Stimulated activated memory B cell treated with anti-CD40 and anti-IgM and Interleukin-4, amounts not matched to agents 10 μg/mL and 1 μg/mL and 100 μg/mL, for 72 hours (primary cell): Measurements from ENCODE around the gene GH1.

Source experiments
- ATAC-seq: fragments of 150-1000 bp; cut with Tn5 transposase; 2 replicates; pipeline ENCODE4 v1.10.0; 2021
- H3K27ac Mint-ChIP-seq: one replicate; pipeline ENCODE4 v1.8.0; 2022; ENCODE audit warnings: mild to moderate bottlenecking, mixed read lengths
- H3K27me3 Mint-ChIP-seq: one replicate; pipeline ENCODE4 v1.8.0; 2022; ENCODE audit warnings: mixed read lengths
- H3K36me3 Mint-ChIP-seq: one replicate; pipeline ENCODE4 v1.8.0; 2022; ENCODE audit warnings: mixed read lengths
- H3K4me1 Mint-ChIP-seq: one replicate; pipeline ENCODE4 v1.8.0; 2022; ENCODE audit warnings: mixed read lengths
- H3K4me3 Mint-ChIP-seq: one replicate; pipeline ENCODE4 v1.8.0; 2022; ENCODE audit warnings: mild to moderate bottlenecking, moderate library complexity, mixed read lengths
- H3K9me3 Mint-ChIP-seq: one replicate; pipeline ENCODE4 v1.8.0; 2022; ENCODE audit warnings: mixed read lengths

Gene GH1

DNA sequence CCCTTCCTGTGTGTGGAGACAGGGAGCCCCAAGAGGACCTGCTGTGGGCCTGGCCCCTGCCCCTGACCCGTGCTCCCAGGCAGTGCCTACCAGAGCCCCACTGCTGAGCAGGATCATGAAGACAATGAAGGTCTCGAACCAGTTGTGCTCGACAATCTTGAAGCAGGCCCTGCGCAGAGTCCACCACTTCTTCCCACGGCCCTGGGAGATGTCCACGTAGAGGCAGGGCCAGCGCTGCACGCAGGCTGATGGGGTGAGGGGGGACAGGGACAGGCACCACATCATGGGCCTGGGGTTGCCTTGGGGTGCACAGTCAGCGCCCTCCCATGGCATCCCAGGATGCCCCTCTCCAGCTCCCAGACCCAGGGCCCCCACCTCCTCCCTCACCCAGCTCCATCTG lies 29.9 kb upstream of the GH1 start:
- Mint-ChIP-seq H3K27me3 (no peaks in the 10 kb centered on the region), H3K4me3 (no peak overlapping the region), H3K4me1 (peaks cover 70% of the 10 kb centered on the region), H3K36me3 (no peaks in the 10 kb centered on the region), H3K27ac (peak overlapping the region; percentile 12), H3K9me3 (no peaks in the 10 kb centered on the region)
- ATAC-seq, result no peak

DNA sequence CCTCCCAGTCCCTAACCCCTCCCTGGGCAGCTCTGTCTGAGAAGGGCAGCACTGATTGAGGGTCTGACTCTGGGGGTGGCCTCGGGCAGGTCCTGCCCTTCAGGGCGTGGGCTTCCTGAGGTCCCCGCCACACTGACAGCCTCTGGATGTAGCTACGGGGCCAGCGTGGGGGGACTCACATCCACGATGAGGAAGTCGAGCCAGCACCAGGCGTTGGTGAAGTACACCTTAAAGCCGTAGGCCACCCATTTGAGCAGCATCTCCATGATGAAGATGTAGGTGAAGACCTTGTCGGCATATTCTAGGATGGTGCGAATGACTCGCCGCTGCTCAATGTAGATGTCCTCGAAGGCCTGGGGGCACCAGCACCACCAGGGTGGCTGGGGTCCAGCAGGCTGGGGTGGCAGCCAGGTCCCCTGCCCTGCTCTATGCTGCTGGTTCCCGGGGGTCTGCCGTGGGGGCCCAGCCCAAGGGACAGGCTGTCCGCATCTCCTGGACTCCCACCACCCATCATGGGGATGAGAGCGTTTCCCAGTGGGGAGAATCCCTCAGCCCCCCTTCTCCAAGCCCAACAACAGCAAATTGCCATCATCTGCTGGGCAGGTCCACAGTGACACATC lies 29.2 kb upstream of the GH1 start:
- no peak overlapping the region for H3K4me3 Mint-ChIP-seq
- no peaks in the 10 kb centered on the region for H3K27me3 Mint-ChIP-seq
- peaks cover 2% of the 10 kb centered on the region for H3K36me3 Mint-ChIP-seq
- H3K4me1 Mint-ChIP-seq, result peaks cover 70% of the 10 kb centered on the region
- no peak for ATAC-seq
- no peaks in the 10 kb centered on the region for H3K9me3 Mint-ChIP-seq
- peak overlapping the region; percentile 94 for H3K27ac Mint-ChIP-seq

DNA sequence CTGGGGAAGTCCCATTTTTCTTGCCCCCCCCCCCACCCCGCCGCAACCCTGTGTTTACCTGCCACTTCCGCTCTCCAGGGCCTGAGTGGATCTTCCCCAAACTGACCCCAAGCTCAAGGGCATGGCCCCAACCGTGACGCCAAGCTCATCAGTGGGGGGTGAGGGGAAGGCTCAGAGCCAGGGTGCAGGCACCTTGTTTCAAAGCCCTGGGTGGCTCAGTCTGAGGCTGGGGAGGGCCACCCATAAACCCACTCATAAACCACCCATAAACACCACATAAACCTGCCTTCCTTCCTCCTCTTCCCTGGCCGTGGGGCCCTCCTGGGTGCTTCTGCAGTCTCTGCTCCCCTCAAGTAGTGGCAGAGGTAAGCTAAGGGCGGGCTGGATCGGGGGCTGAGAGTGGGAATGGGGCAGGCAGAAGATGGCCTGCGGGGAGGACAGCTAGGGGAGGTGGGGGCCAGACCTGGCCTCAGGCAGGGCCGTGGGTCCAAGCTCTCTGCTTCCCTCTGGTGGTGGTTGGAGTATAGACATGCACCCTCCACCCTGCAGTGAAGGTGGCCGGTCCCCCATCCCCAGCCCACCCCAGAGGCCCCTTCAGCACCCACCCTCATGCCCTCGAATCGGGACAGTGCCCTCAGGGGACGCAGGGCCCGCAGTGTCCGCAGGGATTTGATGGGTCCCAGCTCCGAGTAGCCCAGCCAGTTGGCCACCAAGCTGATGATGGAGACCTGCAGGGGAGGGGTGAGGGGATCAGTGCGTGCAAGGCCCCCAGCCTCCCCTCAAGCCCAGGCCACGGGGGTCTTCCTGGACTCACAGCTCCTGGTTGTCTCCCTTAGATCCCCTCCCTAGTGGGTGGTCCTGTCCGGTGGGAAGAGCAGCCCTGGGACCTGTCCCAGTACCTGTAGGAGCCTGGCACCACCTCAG lies 28.1 kb upstream of the GH1 start:
- ATAC-seq, result peak; percentile 88
- Mint-ChIP-seq H3K36me3 (peaks cover 10% of the 10 kb centered on the region), H3K9me3 (no peaks in the 10 kb centered on the region), H3K27ac (peak overlapping the region; percentile 94), H3K4me1 (peaks cover 73% of the 10 kb centered on the region), H3K4me3 (peak overlapping the region; percentile 88), H3K27me3 (no peaks in the 10 kb centered on the region)

GRCh38 chr17:63945784-63946439 lies 27.3 kb upstream of the GH1 start:
- Mint-ChIP-seq H3K27me3 (no peaks in the 10 kb centered on the region), H3K4me3 (peak overlapping the region; percentile 88)

DNA sequence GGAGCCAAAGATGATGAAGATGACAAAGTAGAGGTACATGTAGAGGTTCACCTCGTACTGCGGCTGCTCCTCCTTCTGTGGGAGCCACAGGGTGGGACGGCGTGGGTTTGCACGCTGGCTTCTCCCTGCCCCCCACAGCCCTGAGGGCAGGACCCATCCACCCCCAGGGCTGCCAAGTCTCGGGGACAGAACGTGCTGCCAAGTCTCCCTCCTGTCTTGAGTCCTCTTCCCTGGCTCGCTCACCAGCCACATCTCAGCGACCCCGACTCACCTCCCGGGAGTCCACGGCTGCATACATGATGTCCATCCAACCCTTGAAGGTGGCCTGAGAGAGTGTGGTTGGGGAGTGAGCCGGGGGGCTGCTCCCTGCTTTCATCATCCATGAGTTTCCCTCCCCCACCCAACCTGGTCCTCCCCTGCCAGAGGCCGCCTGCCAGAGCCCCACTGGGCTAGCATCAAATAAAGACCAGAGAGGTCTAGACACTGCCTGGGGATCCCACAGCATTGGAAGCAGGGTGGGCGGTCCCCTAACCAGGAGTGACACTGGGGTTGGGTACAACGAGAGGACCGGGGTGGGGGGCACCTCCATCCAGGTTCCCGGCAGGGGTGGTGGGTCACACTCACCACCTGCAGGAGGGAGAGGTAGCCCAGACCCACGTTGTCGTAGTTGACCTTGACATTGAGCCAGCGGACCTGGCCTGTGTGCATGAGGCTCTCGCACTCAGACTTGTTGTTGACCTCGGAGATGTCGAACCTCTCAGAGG lies 26.3 kb upstream of the GH1 start:
- H3K4me3 Mint-ChIP-seq, result peak overlapping the region; percentile 88

More at GRCh38 chr17:63945784-63946439, 27.3 kb upstream of the GH1 start:
- Mint-ChIP-seq H3K27ac (peak overlapping the region; percentile 94), H3K4me1 (peaks cover 72% of the 10 kb centered on the region), H3K36me3 (peaks cover 15% of the 10 kb centered on the region), H3K9me3 (no peaks in the 10 kb centered on the region)
- peak; percentile 81 for ATAC-seq

GRCh38 chr17:63943745-63944144 lies 25.1 kb upstream of the GH1 start:
- Mint-ChIP-seq H3K9me3 (no peaks in the 10 kb centered on the region), H3K27me3 (no peaks in the 10 kb centered on the region), H3K27ac (peak overlapping the region; percentile 94), H3K4me1 (peaks cover 76% of the 10 kb centered on the region), H3K4me3 (no peak overlapping the region), H3K36me3 (peaks cover 15% of the 10 kb centered on the region)
- no peak for ATAC-seq

More for the DNA sequence above, 26.3 kb upstream of the GH1 start:
- Mint-ChIP-seq H3K9me3 (no peaks in the 10 kb centered on the region), H3K36me3 (peaks cover 15% of the 10 kb centered on the region), H3K27ac (peak overlapping the region; percentile 94), H3K27me3 (no peaks in the 10 kb centered on the region), H3K4me1 (peaks cover 72% of the 10 kb centered on the region)
- no peak for ATAC-seq

DNA sequence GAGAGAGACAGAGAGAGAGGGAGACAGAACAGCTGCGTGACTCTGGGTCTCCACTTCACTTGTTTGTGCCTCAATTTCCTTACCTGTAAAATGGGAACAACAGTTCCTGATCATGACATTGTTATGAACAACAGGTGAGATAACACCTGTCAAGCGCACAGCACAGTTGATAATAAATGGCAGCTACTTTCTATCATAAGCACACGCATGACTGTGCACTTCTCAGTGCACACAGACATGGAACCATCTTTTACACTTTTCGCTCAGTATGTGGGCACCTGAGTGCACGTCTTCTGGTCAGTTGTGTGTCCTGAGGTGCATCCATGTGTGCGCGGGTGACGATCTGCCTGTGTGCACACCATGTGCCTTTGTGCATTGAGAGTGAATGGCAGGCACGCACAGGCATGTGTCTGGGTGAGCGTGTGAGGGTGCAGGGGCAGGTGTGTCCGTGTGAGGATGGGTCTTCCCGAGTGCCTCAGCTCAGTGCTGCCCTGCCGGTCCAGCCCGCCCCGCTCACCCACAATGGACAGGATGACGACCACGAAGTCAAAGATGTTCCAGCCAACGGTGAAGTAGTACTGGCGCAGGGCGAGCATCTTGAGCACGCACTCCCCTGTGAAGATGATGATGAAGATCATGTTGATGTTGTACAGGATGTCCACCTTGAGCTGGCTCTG lies 23.8 kb upstream of the GH1 start:
- Mint-ChIP-seq H3K27me3 (no peaks in the 10 kb centered on the region), H3K27ac (peak overlapping the region; percentile 94), H3K4me3 (no peak overlapping the region), H3K9me3 (no peaks in the 10 kb centered on the region), H3K36me3 (peaks cover 15% of the 10 kb centered on the region), H3K4me1 (peaks cover 83% of the 10 kb centered on the region)
- no peak for ATAC-seq

DNA sequence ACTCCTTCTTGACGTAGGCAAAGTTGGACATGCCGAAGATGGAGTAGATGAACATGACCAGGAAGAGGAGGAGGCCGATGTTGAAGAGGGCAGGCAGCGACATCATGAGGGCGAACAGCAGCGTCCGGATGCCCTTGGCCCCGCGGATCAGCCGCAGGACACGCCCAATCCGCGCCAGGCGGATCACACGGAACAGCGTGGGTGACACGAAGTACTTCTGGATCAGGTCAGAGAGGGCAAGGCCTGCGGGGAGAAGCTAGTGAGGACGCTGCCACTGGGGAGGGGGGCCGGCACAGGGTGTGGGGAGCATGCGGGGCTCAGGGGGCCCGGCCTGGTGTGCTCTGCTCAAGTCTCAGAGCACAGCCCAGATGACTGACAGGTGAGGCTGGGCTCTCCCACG lies 23.1 kb upstream of the GH1 start:
- Mint-ChIP-seq H3K9me3 (no peaks in the 10 kb centered on the region), H3K4me1 (peaks cover 86% of the 10 kb centered on the region), H3K36me3 (peaks cover 15% of the 10 kb centered on the region), H3K27ac (peak overlapping the region; percentile 94), H3K27me3 (no peaks in the 10 kb centered on the region), H3K4me3 (no peak overlapping the region)
- no peak for ATAC-seq

DNA sequence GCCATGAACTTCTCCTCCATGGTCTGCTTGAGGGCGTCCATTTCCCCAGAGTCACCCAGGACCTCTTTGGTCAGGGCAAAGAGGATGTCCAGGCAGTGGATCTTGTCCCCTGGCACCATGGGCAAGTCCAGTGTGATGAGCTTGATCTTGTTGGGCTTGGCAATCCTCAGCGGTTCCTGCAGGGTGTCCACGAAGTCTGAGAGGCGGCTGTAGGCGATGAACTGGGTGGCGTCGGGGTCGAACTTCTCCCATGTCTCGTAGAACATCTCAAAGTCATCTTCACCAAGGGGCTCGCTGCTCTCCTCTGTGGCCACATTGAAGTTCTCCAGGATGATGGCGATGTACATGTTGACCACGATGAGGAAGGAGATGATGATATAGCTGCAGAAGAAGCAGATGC lies 22.5 kb upstream of the GH1 start:
- Mint-ChIP-seq H3K4me3 (no peak overlapping the region), H3K27me3 (no peaks in the 10 kb centered on the region), H3K27ac (peak overlapping the region; percentile 94), H3K9me3 (no peaks in the 10 kb centered on the region), H3K4me1 (peaks cover 84% of the 10 kb centered on the region), H3K36me3 (peaks cover 15% of the 10 kb centered on the region)
- no peak for ATAC-seq

DNA sequence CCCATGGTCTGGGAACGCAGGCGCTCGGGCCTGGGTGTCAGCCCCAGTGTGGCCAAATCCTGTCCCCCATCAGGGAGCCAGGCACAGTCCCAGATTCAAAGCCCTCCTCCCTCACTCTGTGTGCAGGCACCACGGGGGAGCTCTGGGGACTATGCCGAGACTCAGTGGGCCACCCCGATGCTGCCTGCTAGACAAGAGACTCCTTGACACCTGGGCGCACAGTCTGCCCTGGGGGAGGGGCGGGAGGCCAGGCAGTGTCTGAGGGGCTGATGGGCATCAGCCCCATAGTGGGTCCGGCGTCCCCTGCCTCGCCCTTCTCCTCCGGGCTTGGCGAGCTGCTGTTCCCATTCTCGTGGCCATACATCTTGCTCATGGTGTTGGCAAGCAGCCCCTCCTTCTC lies 21.9 kb upstream of the GH1 start:
- Mint-ChIP-seq H3K27me3 (no peaks in the 10 kb centered on the region), H3K4me1 (peaks cover 84% of the 10 kb centered on the region), H3K9me3 (no peaks in the 10 kb centered on the region), H3K4me3 (no peak overlapping the region), H3K27ac (peak overlapping the region; percentile 70), H3K36me3 (peaks cover 15% of the 10 kb centered on the region)
- ATAC-seq, result no peak

GRCh38 chr17:63939884-63940283 lies 21.2 kb upstream of the GH1 start:
- no peak for ATAC-seq
- Mint-ChIP-seq H3K9me3 (no peaks in the 10 kb centered on the region), H3K27ac (peak overlapping the region; percentile 70), H3K4me1 (peaks cover 83% of the 10 kb centered on the region), H3K27me3 (no peaks in the 10 kb centered on the region), H3K4me3 (no peak overlapping the region), H3K36me3 (peaks cover 15% of the 10 kb centered on the region)

DNA sequence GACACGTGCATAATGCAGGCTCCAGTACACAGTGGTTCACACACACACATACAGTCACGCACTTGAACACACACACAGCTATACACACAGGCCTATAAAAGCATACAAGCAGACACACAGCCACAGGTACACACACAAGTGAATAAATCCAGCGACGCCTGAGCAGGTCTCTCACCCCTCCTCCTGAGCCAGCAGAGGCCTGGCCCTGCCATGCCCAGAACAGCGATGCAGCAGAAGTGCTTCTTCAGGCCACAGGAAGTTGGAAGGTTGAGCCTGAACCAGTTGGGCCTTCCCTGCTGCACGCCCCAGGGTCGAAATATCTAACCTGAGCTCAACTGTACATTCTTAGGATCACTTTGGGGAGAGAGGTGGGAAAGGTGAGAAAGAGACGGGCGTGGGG lies 20.8 kb upstream of the GH1 start:
- H3K9me3 Mint-ChIP-seq, result no peaks in the 10 kb centered on the region
- peak overlapping the region; percentile 70 for H3K27ac Mint-ChIP-seq
- peaks cover 83% of the 10 kb centered on the region for H3K4me1 Mint-ChIP-seq
- H3K36me3 Mint-ChIP-seq, result peaks cover 15% of the 10 kb centered on the region
- no peak for ATAC-seq
- no peaks in the 10 kb centered on the region for H3K27me3 Mint-ChIP-seq
- no peak overlapping the region for H3K4me3 Mint-ChIP-seq

DNA sequence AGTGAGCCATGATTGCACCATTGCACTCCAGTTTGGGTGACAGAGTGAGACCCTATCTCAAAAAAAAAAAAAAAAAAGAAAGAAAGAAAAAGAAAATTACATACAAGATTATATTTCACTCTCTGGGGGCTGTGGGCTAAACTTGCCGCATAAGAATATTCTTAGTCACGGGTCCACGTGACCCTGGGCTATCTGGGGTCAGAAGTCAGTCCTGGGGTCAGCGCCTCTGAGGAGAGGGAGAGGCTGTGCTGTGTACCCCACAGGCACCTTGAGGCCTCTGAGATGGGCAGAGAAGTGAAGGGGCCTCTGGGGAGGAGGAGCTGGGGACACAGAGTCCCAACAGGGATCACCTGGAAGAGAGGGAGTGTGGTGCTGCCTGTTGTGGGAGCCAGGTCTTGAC lies 19.3 kb upstream of the GH1 start:
- Mint-ChIP-seq H3K27ac (peak overlapping the region; percentile 70), H3K4me3 (no peak overlapping the region), H3K4me1 (peaks cover 83% of the 10 kb centered on the region), H3K9me3 (no peaks in the 10 kb centered on the region), H3K36me3 (peaks cover 14% of the 10 kb centered on the region), H3K27me3 (no peaks in the 10 kb centered on the region)
- ATAC-seq, result no peak

GRCh38 chr17:63937319-63937718 lies 18.7 kb upstream of the GH1 start:
- H3K9me3 Mint-ChIP-seq, result no peaks in the 10 kb centered on the region
- H3K4me1 Mint-ChIP-seq, result peaks cover 83% of the 10 kb centered on the region
- H3K4me3 Mint-ChIP-seq, result no peak overlapping the region
- peaks cover 8% of the 10 kb centered on the region for H3K36me3 Mint-ChIP-seq
- H3K27ac Mint-ChIP-seq, result peak overlapping the region; percentile 70
- H3K27me3 Mint-ChIP-seq, result no peaks in the 10 kb centered on the region
- ATAC-seq, result no peak
